ENCODE data around the gene ACP4.

- TF ChIP-seq CTCF (IDR thresholded peaks at IDR 0.05; ENCODE audit: low read length): no peak
- TF ChIP-seq EZH2phosphoT487 (IDR thresholded peaks at IDR 0.05; ENCODE audit: low read length): no peak
These were observed 48.9 kb upstream of the ACP4 start for GRCh38 chr19:50741179-50741933.

All from MM.1S (cell line).